Trophoblast cell (in vitro differentiated cells and primary cell): ENCODE data around the gene ZNF22.

Experiments used
- DNase-seq, 2 donors: peaks; one replicate each; pipeline ENCODE4 v3.0.0-alpha.2; 2016
- H2AFZ ChIP-seq: 2 replicates; pipeline ENCODE4 v1.6.1; 2013; ENCODE audit warnings: low read length, moderate library complexity, mild to moderate bottlenecking; ENCODE audit not compliant: insufficient read depth, poor library complexity
- H2AK5ac ChIP-seq: 2 replicates; pipeline ENCODE4 v1.6.1; 2013; ENCODE audit warnings: mild to moderate bottlenecking, low read length
- H2BK120ac ChIP-seq: 2 replicates; pipeline ENCODE4 v1.6.1; 2013; ENCODE audit warnings: low read length, mild to moderate bottlenecking, moderate library complexity; ENCODE audit not compliant: insufficient read depth, poor library complexity
- H2BK12ac ChIP-seq: 2 replicates; pipeline ENCODE4 v1.6.1; 2013; ENCODE audit warnings: mild to moderate bottlenecking, low read length, moderate library complexity
- H2BK5ac ChIP-seq: 2 replicates; pipeline ENCODE4 v1.6.1; 2013; ENCODE audit warnings: low read length, low read depth, moderate library complexity, mild to moderate bottlenecking; ENCODE audit not compliant: poor library complexity
- H3K14ac ChIP-seq: 2 replicates; pipeline ENCODE4 v1.6.1; 2013; ENCODE audit warnings: mild to moderate bottlenecking, low read length
- H3K18ac ChIP-seq: 2 replicates; pipeline ENCODE4 v1.6.1; 2013; ENCODE audit warnings: mild to moderate bottlenecking, low read length
- H3K23ac ChIP-seq: 2 replicates; pipeline ENCODE4 v1.6.1; 2013; ENCODE audit warnings: low read length
- H3K27ac ChIP-seq: 2 replicates; pipeline ENCODE4 v1.5.1; 2013; ENCODE audit warnings: low read depth, mild to moderate bottlenecking, inconsistent platforms, low read length, moderate library complexity
- H3K27me3 ChIP-seq: 2 replicates; pipeline ENCODE4 v1.6.1; 2013; ENCODE audit warnings: inconsistent platforms, mild to moderate bottlenecking, low read length, moderate library complexity; ENCODE audit not compliant: insufficient read depth
- H3K36me3 ChIP-seq, 2 experiments: 1 replicate in 1 of 2; 2 replicates in 1 of 2; pipeline ENCODE4 v1.6.1; 2013; ENCODE audit warnings: low read length in 2 of 2, mild to moderate bottlenecking in 2 of 2, moderate library complexity in 1 of 2; ENCODE audit not compliant: insufficient read depth in 2 of 2, control insufficient read depth in 1 of 2
- H3K4ac ChIP-seq: 2 replicates; pipeline ENCODE4 v1.6.1; 2013; ENCODE audit warnings: low read depth, mild to moderate bottlenecking, low read length, moderate library complexity
- H3K4me1 ChIP-seq, 2 experiments: 1 replicate in 1 of 2; 2 replicates in 1 of 2; pipeline ENCODE4 v1.6.1; 2013; ENCODE audit warnings: low read length in 2 of 2, mild to moderate bottlenecking in 2 of 2, moderate library complexity in 1 of 2; ENCODE audit not compliant: insufficient read depth in 2 of 2, control insufficient read depth in 1 of 2
- H3K4me2 ChIP-seq: 2 replicates; pipeline ENCODE4 v1.6.1; 2013; ENCODE audit warnings: inconsistent platforms, mild to moderate bottlenecking, low read length, moderate library complexity
- H3K4me3 ChIP-seq: 2 replicates; pipeline ENCODE4 v1.5.1; 2013; ENCODE audit warnings: mild to moderate bottlenecking, low read depth, low read length, inconsistent platforms
- H3K79me1 ChIP-seq: one replicate; pipeline ENCODE4 v1.6.1; 2013; ENCODE audit warnings: low read length
- H3K79me2 ChIP-seq: 2 replicates; pipeline ENCODE4 v1.6.1; 2013; ENCODE audit warnings: low read length, mild to moderate bottlenecking; ENCODE audit not compliant: control insufficient read depth, insufficient read depth, poor library complexity
- H3K9ac ChIP-seq: 2 replicates; pipeline ENCODE4 v1.6.1; 2013; ENCODE audit warnings: mild to moderate bottlenecking, low read length
- H3K9me3 ChIP-seq: 2 replicates; pipeline ENCODE4 v1.6.1; 2013; ENCODE audit warnings: low read depth, mild to moderate bottlenecking, control low read depth, inconsistent platforms, low read length; ENCODE audit not compliant: insufficient read depth
- H4K12ac ChIP-seq: 2 replicates; pipeline ENCODE4 v1.6.1; 2013; ENCODE audit warnings: low read depth, mild to moderate bottlenecking, low read length, moderate library complexity
- H4K8ac ChIP-seq: 2 replicates; pipeline ENCODE4 v1.6.1; 2013; ENCODE audit warnings: low read depth, mild to moderate bottlenecking, low read length, moderate library complexity
- H4K91ac ChIP-seq: one replicate; pipeline ENCODE4 v1.6.1; 2013; ENCODE audit warnings: low read depth, mild to moderate bottlenecking, low read length, moderate library complexity
- WGBS: extraction: QIAGEN DNeasy Blood & Tissue Kit; methylation state at CpG from one replicate; pipeline ENCODE4 v1.1.7; 2013; ENCODE audit warnings: missing lambda C conversion rate; ENCODE audit not compliant: insufficient read length, insufficient coverage; ENCODE audit errors: extremely low coverage; 5-methylcytosine and 5-hydroxymethylcytosine counted together

Gene ZNF22

GRCh38 chr10:44960482-44961229 lies 40.1 kb upstream of the ZNF22 start:
- no peak overlapping the region for H2AFZ ChIP-seq
- H3K23ac ChIP-seq: no peak overlapping the region
- H3K79me2 ChIP-seq: peaks cover 8% of the 10 kb centered on the region
- peak overlapping the region; percentile 26 for H4K91ac ChIP-seq
- peaks cover 39 to 66% of the 10 kb centered on the region in 2 experiments for H3K4me1 ChIP-seq
- H3K27me3 ChIP-seq: no peaks in the 10 kb centered on the region
- H3K4ac ChIP-seq: no peak overlapping the region
- WGBS: no CpG with 5 or more reads among the region's 7 CpGs
- H3K14ac ChIP-seq: peak overlapping the region; percentile 6
- no peak overlapping the region for H2BK120ac ChIP-seq
- peaks cover 2 to 3% of the 10 kb centered on the region in 2 experiments for H3K36me3 ChIP-seq
- no peak for DNase-seq
- H2BK12ac ChIP-seq: peak overlapping the region; percentile 67
- H3K4me3 ChIP-seq: no peak overlapping the region
- no peak overlapping the region for H4K12ac ChIP-seq
- peak overlapping the region; percentile 64 for H2AK5ac ChIP-seq
- H3K79me1 ChIP-seq: peaks cover 16% of the 10 kb centered on the region
- no peak overlapping the region for H3K27ac ChIP-seq
- H3K18ac ChIP-seq: no peak overlapping the region
- no peak overlapping the region for H4K8ac ChIP-seq
- H3K4me2 ChIP-seq: peak overlapping the region; percentile 84
- H3K9ac ChIP-seq: peak overlapping the region; percentile 35
- H3K9me3 ChIP-seq: peaks cover 2% of the 10 kb centered on the region
- no peak overlapping the region for H2BK5ac ChIP-seq

GRCh38 chr10:44961230-44961571 lies 39.5 kb upstream of the ZNF22 start:
- Histone ChIP-seq H4K91ac (no peak overlapping the region), H2BK120ac (no peak overlapping the region), H3K36me3 (peaks cover 0 to 2% of the 10 kb centered on the region in 2 experiments), H3K4me3 (no peak overlapping the region), H3K9me3 (peaks cover 2% of the 10 kb centered on the region), H3K27me3 (no peaks in the 10 kb centered on the region), H2AK5ac (no peak overlapping the region), H3K79me2 (peaks cover 8% of the 10 kb centered on the region), H3K79me1 (peaks cover 18% of the 10 kb centered on the region), H3K4ac (no peak overlapping the region), H3K4me2 (peak overlapping the region; percentile 15), H3K18ac (no peak overlapping the region), H2AFZ (no peak overlapping the region), H2BK12ac (peak overlapping the region; percentile 43), H4K8ac (no peak overlapping the region), H3K4me1 (peaks cover 40 to 66% of the 10 kb centered on the region in 2 experiments), H3K9ac (no peak overlapping the region), H3K23ac (no peak overlapping the region), H3K27ac (no peak overlapping the region), H3K14ac (no peak overlapping the region), H4K12ac (no peak overlapping the region), H2BK5ac (no peak overlapping the region)
- no CpG with 5 or more reads among the region's 4 CpGs for WGBS
- no peak for DNase-seq

DNA sequence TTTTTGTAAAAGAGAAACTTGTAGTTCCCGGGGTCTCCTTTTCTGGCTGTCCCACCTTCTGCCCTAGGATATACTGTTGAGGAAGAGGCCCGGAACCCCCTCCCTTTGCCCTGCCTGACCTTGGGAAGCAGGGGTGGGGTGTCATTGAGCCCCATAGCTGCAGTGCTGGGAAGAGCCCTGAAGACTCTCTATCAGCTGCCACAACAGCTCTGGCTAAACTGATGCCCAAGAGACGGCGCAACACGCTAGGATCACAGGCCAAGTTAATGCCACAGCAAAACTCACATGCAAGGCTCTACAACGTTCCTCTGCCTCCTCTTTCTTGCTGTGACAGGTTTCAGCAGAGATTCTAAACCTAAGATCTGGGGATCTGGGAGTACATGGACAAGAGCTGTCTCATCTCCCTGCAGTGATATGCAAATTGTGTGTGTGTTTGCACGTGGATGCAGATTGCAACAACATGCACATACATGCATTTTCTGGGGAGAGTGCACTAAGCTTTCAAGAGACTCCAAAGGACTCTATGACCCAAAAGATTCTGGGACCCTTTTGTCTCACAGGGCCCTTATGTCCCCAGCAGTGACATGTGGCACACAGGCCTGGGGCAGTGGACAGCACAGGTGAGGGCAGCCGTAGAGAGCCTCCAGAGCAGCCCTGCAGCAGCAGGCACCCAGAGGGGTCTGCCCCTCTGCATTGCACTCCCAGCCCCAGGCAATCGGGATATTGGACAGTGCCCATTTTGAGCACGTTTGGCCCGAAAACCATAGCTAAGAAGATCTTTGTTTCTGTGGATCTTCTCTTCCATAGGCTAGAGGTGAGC lies 38.6 kb upstream of the ZNF22 start:
- peak overlapping the region; percentile 49 for H3K23ac ChIP-seq
- H3K79me1 ChIP-seq: peaks cover 20% of the 10 kb centered on the region
- WGBS: no CpG with 5 or more reads among the region's 11 CpGs
- H2AFZ ChIP-seq: no peak overlapping the region
- no peak for DNase-seq
- no peak overlapping the region for H4K8ac ChIP-seq
- H3K27me3 ChIP-seq: no peaks in the 10 kb centered on the region
- no peak overlapping the region for H4K12ac ChIP-seq
- H3K9me3 ChIP-seq: peaks cover 2% of the 10 kb centered on the region
- H3K4ac ChIP-seq: no peak overlapping the region
- H2AK5ac ChIP-seq: no peak overlapping the region
- H3K4me2 ChIP-seq: peak overlapping the region; percentile 12
- no peak overlapping the region for H3K27ac ChIP-seq
- peaks cover 45 to 68% of the 10 kb centered on the region in 2 experiments for H3K4me1 ChIP-seq
- H2BK120ac ChIP-seq: peak overlapping the region; percentile 40
- no peak overlapping the region for H3K14ac ChIP-seq
- H3K18ac ChIP-seq: no peak overlapping the region
- H3K36me3 ChIP-seq: peaks cover 0 to 2% of the 10 kb centered on the region in 2 experiments
- no peak overlapping the region for H2BK5ac ChIP-seq
- peak overlapping the region; percentile 28 for H4K91ac ChIP-seq
- no peak overlapping the region for H3K4me3 ChIP-seq
- no peak overlapping the region for H3K9ac ChIP-seq
- H2BK12ac ChIP-seq: no peak overlapping the region
- H3K79me2 ChIP-seq: peaks cover 8% of the 10 kb centered on the region

DNA sequence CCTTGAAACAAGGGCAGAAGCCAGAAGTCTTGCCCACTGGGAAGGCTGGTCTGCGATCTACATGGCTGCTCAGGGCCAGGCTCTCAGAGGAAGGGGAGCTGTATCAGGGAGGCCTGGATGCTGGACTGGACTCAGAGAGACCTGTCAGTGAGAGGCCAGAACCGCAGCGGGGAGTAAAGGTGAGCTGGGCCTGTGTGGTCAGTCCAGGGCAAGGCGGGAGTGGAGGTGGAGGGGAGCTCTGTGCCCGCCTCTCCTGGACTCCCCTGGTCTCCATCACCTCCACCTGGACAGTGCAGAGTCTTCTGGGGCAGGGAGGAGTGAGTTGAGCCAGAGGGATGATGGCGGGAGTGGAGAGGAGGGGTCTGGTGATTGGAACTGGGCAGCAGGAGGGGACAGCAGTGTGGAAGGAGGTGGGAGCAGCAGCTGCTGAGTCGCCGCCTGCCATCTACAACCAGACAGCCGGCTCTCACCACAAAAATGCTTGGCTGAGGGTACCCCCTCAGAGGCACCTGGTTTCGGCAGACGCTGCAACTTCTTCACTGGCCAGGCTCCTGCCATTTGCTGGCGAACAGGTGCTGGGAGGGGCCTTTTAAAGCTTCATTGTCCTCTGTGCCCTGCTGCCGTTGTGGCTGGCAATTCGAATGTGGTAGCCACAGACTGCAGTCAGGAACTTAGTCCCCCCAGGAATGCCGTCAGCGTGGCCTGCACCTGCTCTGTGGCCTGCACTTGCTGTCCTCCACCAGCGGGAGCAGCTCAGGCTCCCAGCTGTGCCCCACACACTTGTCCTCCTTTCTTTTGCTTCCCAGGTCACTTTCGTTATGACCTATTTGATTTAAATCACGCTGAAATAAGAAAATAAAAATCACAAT lies 37.6 kb upstream of the ZNF22 start:
- Histone ChIP-seq H3K27me3 (no peaks in the 10 kb centered on the region), H3K27ac (no peak overlapping the region), H3K4me2 (no peak overlapping the region), H4K8ac (peak overlapping the region; percentile 21), H4K12ac (no peak overlapping the region), H4K91ac (peak overlapping the region; percentile 50), H2AFZ (no peak overlapping the region), H3K4me1 (peaks cover 49 to 71% of the 10 kb centered on the region in 2 experiments), H3K4me3 (no peak overlapping the region), H2AK5ac (peak overlapping the region; percentile 22), H3K9me3 (peaks cover 2% of the 10 kb centered on the region), H3K36me3 (peaks cover 0 to 2% of the 10 kb centered on the region in 2 experiments), H2BK120ac (no peak overlapping the region), H3K4ac (no peak overlapping the region), H3K23ac (no peak overlapping the region), H3K18ac (peak overlapping the region; percentile 16), H2BK5ac (no peak overlapping the region), H3K79me1 (peaks cover 20% of the 10 kb centered on the region), H3K9ac (no peak overlapping the region), H2BK12ac (peak overlapping the region; percentile 0), H3K79me2 (peaks cover 8% of the 10 kb centered on the region), H3K14ac (peak overlapping the region; percentile 38)
- WGBS: no CpG with 5 or more reads among the region's 19 CpGs
- no peak for DNase-seq
